Measurements from ENCODE around the gene TNFSF10. TPM values are rescaled to one million over a fixed set of nuclear protein-coding genes. Genes with fewer than 3 reads are reported as not detected.

The TNFSF10 gene
- polyA plus RNA-seq, 2 of the 4 experiments (the other 2 are of a cell fraction): 0.48 to 0.92 TPM

DNA sequence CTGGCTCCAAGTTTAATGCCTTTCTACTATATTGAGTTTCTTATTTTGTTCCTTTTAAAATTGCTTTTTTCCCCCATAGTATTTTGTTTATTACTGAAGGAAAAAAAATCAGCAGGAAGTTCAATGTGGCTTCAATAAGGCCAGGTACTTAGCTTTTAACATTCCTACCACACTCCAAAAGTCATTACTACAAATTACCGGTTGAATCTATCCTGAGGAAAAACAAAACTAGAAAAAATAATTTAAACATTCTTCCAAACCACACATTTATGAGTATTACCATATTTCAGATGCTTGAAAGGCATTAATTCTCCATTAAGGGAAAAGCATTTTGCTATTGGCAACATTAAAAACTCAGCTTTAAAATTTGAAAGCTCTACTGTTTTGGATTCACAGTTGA is 20.2 kb upstream of the TNFSF10 start:
- Histone ChIP-seq H3K9me3 (no peaks in the 10 kb centered on the region), H3K4me1 (peaks cover 14% of the 10 kb centered on the region), H3K4me2 (no peak overlapping the region), H3K4me3 (no peak overlapping the region), H3K27ac (no peak overlapping the region)
- WGBS (ENCODE audit: missing lambda C conversion rate): 89% methylated on average over 1 of the region's 1 CpG
- ChIA-PET POLR2A (no interaction called here), CTCF (no interaction called here)
- no peak for DNase-seq (ENCODE audit: low read depth in 1 of 2, low spot score in 1 of 2)
- no peak for FAIRE-seq
- no peak for ATAC-seq
- TF ChIP-seq, protein P1, sequence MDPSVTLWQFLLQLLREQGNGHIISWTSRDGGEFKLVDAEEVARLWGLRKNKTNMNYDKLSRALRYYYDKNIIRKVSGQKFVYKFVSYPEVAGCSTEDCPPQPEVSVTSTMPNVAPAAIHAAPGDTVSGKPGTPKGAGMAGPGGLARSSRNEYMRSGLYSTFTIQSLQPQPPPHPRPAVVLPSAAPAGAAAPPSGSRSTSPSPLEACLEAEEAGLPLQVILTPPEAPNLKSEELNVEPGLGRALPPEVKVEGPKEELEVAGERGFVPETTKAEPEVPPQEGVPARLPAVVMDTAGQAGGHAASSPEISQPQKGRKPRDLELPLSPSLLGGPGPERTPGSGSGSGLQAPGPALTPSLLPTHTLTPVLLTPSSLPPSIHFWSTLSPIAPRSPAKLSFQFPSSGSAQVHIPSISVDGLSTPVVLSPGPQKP (IDR thresholded peaks at IDR 0.05; ENCODE audit: low read depth, low read length): no peak
- TF ChIP-seq TFCP2L1 (CRISPR knock-in tag; IDR thresholded peaks at IDR 0.05) (no peak), RFX5 (IDR thresholded peaks at IDR 0.05) (no peak), MYC (IDR thresholded peaks at IDR 0.05; ENCODE audit: borderline replicate concordance, low read length) (no peak), RAD21 (conservative IDR thresholded peaks at IDR 0.05 in 1 of 2, IDR thresholded peaks at IDR 0.05 in 1 of 2) (no peak), EHF (CRISPR knock-in tag; IDR thresholded peaks at IDR 0.05) (no peak), HOXB5 (CRISPR knock-in tag; IDR thresholded peaks at IDR 0.05) (no peak), GATA3 (IDR thresholded peaks at IDR 0.05; ENCODE audit: borderline replicate concordance) (no peak), KDM5A (IDR thresholded peaks at IDR 0.05) (no peak), BHLHE40 (IDR thresholded peaks at IDR 0.05; ENCODE audit: low read depth, low read length) (no peak), HEYL (CRISPR knock-in tag; IDR thresholded peaks at IDR 0.05) (no peak), FOXS1 (CRISPR knock-in tag; IDR thresholded peaks at IDR 0.05) (no peak), NFE2L2 (conservative IDR thresholded peaks at IDR 0.05; ENCODE audit: low read length) (no peak)
- TF ChIP-seq, protein P2, sequence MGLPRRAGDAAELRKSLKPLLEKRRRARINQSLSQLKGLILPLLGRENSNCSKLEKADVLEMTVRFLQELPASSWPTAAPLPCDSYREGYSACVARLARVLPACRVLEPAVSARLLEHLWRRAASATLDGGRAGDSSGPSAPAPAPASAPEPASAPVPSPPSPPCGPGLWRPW (IDR thresholded peaks at IDR 0.05): no peak
- TF ChIP-seq, protein P3, sequence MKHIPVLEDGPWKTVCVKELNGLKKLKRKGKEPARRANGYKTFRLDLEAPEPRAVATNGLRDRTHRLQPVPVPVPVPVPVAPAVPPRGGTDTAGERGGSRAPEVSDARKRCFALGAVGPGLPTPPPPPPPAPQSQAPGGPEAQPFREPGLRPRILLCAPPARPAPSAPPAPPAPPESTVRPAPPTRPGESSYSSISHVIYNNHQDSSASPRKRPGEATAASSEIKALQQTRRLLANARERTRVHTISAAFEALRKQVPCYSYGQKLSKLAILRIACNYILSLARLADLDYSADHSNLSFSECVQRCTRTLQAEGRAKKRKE (CRISPR knock-in tag; IDR thresholded peaks at IDR 0.05; ENCODE audit: low read depth): no peak
- TF ChIP-seq, protein P4, sequence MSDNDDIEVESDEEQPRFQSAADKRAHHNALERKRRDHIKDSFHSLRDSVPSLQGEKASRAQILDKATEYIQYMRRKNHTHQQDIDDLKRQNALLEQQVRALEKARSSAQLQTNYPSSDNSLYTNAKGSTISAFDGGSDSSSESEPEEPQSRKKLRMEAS (IDR thresholded peaks at IDR 0.05): no peak
- TF ChIP-seq, protein P5, sequence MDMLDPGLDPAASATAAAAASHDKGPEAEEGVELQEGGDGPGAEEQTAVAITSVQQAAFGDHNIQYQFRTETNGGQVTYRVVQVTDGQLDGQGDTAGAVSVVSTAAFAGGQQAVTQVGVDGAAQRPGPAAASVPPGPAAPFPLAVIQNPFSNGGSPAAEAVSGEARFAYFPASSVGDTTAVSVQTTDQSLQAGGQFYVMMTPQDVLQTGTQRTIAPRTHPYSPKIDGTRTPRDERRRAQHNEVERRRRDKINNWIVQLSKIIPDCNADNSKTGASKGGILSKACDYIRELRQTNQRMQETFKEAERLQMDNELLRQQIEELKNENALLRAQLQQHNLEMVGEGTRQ (IDR thresholded peaks at IDR 0.05): no peak

DNA sequence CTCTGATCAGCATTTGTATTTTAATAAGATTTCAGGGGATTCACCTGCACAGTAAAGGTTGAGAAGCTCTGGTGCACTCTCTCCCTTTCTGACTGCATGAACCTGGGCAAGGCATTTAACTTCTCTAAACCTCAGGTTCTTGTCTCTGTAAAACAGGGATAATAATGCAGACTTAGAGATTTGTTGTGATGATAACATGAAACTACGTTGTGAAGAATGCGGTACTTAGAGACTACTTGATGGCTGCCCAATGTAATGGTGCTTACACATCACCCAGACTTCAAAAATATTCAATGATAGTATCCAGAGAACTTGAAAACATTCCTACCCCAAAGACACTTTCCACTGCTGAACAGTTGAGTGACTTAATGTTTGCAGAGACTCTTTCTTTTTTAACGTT is 19.8 kb upstream of the TNFSF10 start:
- Histone ChIP-seq H3K4me2 (no peak overlapping the region), H3K4me3 (no peak overlapping the region), H3K27ac (no peak overlapping the region; a peak in 1 of 6 replicates), H3K9me3 (no peaks in the 10 kb centered on the region), H3K4me1 (peaks cover 14% of the 10 kb centered on the region)
- FAIRE-seq (no peak), DNase-seq (ENCODE audit: low read depth in 1 of 2, low spot score in 1 of 2) (no peak), ATAC-seq (no peak)
- POLR2A ChIA-PET: no interaction called here
- WGBS (ENCODE audit: missing lambda C conversion rate): 67% methylated on average over 3 of the region's 3 CpGs
- CTCF ChIA-PET: no interaction called here
- no peak for TF ChIP-seq SMC3 (IDR thresholded peaks at IDR 0.05)

DNA sequence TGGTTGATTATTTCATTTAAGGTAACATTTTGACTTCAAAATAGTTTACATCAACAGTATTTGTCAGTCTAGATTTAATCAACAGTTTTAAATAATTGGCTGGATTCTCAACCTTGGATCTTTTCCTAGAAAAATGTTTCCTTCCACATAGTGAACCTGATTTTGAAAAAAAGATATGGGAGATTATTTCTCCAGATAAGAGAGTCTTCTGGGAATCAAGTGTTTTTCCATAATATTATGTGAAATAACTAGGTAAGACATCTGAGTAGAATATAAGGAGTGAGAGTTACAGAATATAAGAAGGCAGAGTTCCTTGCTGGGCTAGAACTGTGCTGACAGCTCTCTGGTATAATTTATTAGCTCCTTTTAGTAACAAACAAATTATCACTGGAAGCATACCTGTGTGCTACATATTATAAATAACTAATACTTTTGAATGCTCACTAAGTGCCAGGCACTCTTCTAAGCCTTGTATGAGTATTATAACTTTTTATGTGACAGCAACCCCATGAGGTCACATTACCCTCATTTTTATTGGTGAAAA is 18.8 kb upstream of the TNFSF10 start:
- H3K4me3 ChIP-seq: no peak overlapping the region
- no peaks in the 10 kb centered on the region for H3K9me3 ChIP-seq
- FAIRE-seq (no peak), DNase-seq (ENCODE audit: low read depth in 1 of 2, low spot score in 1 of 2) (no peak), ATAC-seq (no peak)
- peaks cover 14% of the 10 kb centered on the region for H3K4me1 ChIP-seq
- peak overlapping the region; percentile 43; the same call in 2 of the 3 replicates for H3K4me2 ChIP-seq
- peak overlapping the region; percentile 53 to 76; a peak in 4 of 6 replicates for H3K27ac ChIP-seq
- ChIA-PET POLR2A (no interaction called here), CTCF (interaction anchor here (0.5 to 1.3 kb wide), 2 partner anchors 54 to 1578 kb away, joined by 3 to 4 read pairs; no protein-coding TSS in a partner anchor)
- TF ChIP-seq SREBF2 (IDR thresholded peaks at IDR 0.05): no peak
- no peak for TF ChIP-seq RARB (CRISPR knock-in tag; IDR thresholded peaks at IDR 0.05)
- no peak for TF ChIP-seq JUN (IDR thresholded peaks at IDR 0.05)
- no peak for TF ChIP-seq BHLHE40 (IDR thresholded peaks at IDR 0.05; ENCODE audit: low read depth, low read length)
- TF ChIP-seq, protein P6, sequence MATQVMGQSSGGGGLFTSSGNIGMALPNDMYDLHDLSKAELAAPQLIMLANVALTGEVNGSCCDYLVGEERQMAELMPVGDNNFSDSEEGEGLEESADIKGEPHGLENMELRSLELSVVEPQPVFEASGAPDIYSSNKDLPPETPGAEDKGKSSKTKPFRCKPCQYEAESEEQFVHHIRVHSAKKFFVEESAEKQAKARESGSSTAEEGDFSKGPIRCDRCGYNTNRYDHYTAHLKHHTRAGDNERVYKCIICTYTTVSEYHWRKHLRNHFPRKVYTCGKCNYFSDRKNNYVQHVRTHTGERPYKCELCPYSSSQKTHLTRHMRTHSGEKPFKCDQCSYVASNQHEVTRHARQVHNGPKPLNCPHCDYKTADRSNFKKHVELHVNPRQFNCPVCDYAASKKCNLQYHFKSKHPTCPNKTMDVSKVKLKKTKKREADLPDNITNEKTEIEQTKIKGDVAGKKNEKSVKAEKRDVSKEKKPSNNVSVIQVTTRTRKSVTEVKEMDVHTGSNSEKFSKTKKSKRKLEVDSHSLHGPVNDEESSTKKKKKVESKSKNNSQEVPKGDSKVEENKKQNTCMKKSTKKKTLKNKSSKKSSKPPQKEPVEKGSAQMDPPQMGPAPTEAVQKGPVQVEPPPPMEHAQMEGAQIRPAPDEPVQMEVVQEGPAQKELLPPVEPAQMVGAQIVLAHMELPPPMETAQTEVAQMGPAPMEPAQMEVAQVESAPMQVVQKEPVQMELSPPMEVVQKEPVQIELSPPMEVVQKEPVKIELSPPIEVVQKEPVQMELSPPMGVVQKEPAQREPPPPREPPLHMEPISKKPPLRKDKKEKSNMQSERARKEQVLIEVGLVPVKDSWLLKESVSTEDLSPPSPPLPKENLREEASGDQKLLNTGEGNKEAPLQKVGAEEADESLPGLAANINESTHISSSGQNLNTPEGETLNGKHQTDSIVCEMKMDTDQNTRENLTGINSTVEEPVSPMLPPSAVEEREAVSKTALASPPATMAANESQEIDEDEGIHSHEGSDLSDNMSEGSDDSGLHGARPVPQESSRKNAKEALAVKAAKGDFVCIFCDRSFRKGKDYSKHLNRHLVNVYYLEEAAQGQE (IDR thresholded peaks at IDR 0.05): no peak
- TF ChIP-seq, protein P4 (IDR thresholded peaks at IDR 0.05): no peak
- TF ChIP-seq, protein P7, sequence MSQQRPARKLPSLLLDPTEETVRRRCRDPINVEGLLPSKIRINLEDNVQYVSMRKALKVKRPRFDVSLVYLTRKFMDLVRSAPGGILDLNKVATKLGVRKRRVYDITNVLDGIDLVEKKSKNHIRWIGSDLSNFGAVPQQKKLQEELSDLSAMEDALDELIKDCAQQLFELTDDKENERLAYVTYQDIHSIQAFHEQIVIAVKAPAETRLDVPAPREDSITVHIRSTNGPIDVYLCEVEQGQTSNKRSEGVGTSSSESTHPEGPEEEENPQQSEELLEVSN (IDR thresholded peaks at IDR 0.05; ENCODE audit: borderline replicate concordance, low read depth): no peak
- no peak for TF ChIP-seq GATA3 (IDR thresholded peaks at IDR 0.05; ENCODE audit: borderline replicate concordance)
- TF ChIP-seq HEYL (CRISPR knock-in tag; IDR thresholded peaks at IDR 0.05): no peak
- no peak for TF ChIP-seq EP300 (IDR thresholded peaks at IDR 0.05)
- TF ChIP-seq RAD21 (conservative IDR thresholded peaks at IDR 0.05 in 1 of 2, IDR thresholded peaks at IDR 0.05 in 1 of 2): no peak
- no peak for TF ChIP-seq NPAS2 (CRISPR knock-in tag; IDR thresholded peaks at IDR 0.05; ENCODE audit: borderline replicate concordance)
- TF ChIP-seq ZNF302 (CRISPR knock-in tag; IDR thresholded peaks at IDR 0.05): no peak

Measured in A549 (cell line).